B cell (primary cell): ENCODE measurements around the gene TMEM44. TPM values are rescaled to one million over a fixed set of nuclear protein-coding genes. Genes with fewer than 3 reads are reported as not detected.

Experiments used
- ATAC-seq: fragments of 200-7000 bp; cut with Tn5 transposase; one replicate; pipeline ENCODE4 v1.10.0; 2021; ENCODE audit warnings: low read depth, mild to moderate bottlenecking, moderate number of reproducible peaks, moderate library complexity
- CTCF ChIA-PET: fragments of 350-600 bp; sonication (Branson Sonifier 250); formaldehyde crosslinking; loops from one replicate; lab custom pipeline; 2021; ENCODE audit warnings: antibody characterized with exemption, inconsistent platforms; lab: Charles Lee
- POLR2A ChIA-PET: fragments of 350-600 bp; sonication (Branson Sonifier 250); formaldehyde crosslinking; loops from one replicate; lab custom pipeline; 2021; ENCODE audit warnings: antibody characterized with exemption; lab: Charles Lee
- DNase-seq: peaks from one replicate; pipeline ENCODE4 v3.0.0; 2013
- H2AFZ ChIP-seq: 2 replicates; pipeline ENCODE4 v1.6.1; 2012; ENCODE audit warnings: mild to moderate bottlenecking, low read depth, low read length; ENCODE audit not compliant: insufficient read depth, poor library complexity, severe bottlenecking
- H3K27ac ChIP-seq, 2 donors: 1 replicate in 1 of 2; 2 replicates in 1 of 2; pipeline ENCODE4 v1.5.1; 2012 to 2013; ENCODE audit warnings: low read length in 2 of 2, mild to moderate bottlenecking in 2 of 2, moderate library complexity in 1 of 2
- H3K27me3 ChIP-seq, 4 experiments: fragments of 200-600 bp in 1 of 4; sonication (generic) in 1 of 4; replicated peaks in 1 of 4; 1 replicate in 2 of 4; 2 replicates in 2 of 4; pipeline versions ENCODE4 v1.6.1 to v1.7.0; 2013 to 2016; ENCODE audit warnings: low read length in 3 of 4, mild to moderate bottlenecking in 2 of 4, mixed read lengths in 1 of 4, moderate library complexity in 1 of 4; ENCODE audit not compliant: insufficient read depth in 4 of 4, control insufficient read depth in 3 of 4; ENCODE audit errors: control extremely low read depth in 1 of 4
- H3K36me3 ChIP-seq, 2 experiments: replicated peaks in 1 of 2; 1 replicate in 1 of 2; 2 replicates in 1 of 2; pipeline versions ENCODE4 v1.6.1 to v1.7.1; 2013; ENCODE audit warnings: low read length in 1 of 2; ENCODE audit not compliant: insufficient read depth in 2 of 2, control insufficient read depth in 1 of 2; ENCODE audit errors: control extremely low read depth in 1 of 2, extremely low read depth in 1 of 2
- H3K4me1 ChIP-seq, 2 donors: fragments of 200-600 bp in 1 of 2; sonication (generic) in 1 of 2; 1 replicate in 1 of 2; 2 replicates in 1 of 2; pipeline versions ENCODE4 v1.5.1 to v1.6.1; 2013 to 2017; ENCODE audit warnings: low read length in 2 of 2; ENCODE audit not compliant: control insufficient read depth in 2 of 2, insufficient read depth in 2 of 2
- H3K4me2 ChIP-seq: replicated peaks from 2 replicates; pipeline ENCODE3; 2012; ENCODE audit warnings: mild to moderate bottlenecking, low read depth, low read length; ENCODE audit not compliant: poor library complexity, severe bottlenecking
- H3K4me3 ChIP-seq, 5 experiments: fragments of 200-600 bp in 1 of 5; sonication (generic) in 1 of 5; 1 replicate in 3 of 5; 2 replicates in 2 of 5; pipeline versions ENCODE4 v1.5.1 to v1.7.0; 2011 to 2016; ENCODE audit warnings: low read length in 4 of 5, mild to moderate bottlenecking in 4 of 5, low read depth in 2 of 5, control low read depth in 1 of 5, moderate library complexity in 1 of 5; ENCODE audit not compliant: insufficient read depth in 1 of 5; ENCODE audit errors: control extremely low read depth in 1 of 5, extremely low read depth in 1 of 5
- H3K79me2 ChIP-seq: fragments of 200-600 bp; sonication (generic); one replicate; pipeline ENCODE4 v1.6.0; 2016; ENCODE audit warnings: low read length; ENCODE audit not compliant: control insufficient read depth, insufficient read depth
- H3K9ac ChIP-seq: fragments of 200-600 bp; sonication (generic); 2 replicates; pipeline ENCODE4 v1.6.1; 2017; ENCODE audit warnings: mild to moderate bottlenecking, low read length, moderate library complexity
- H3K9me3 ChIP-seq, 3 donors: one replicate each; pipeline versions ENCODE4 v1.6.1 to v1.7.1; 2013; ENCODE audit warnings: low read length in 2 of 3; ENCODE audit not compliant: control insufficient read depth in 2 of 3, insufficient read depth in 1 of 3; ENCODE audit errors: control extremely low read depth in 1 of 3
- H4K20me1 ChIP-seq: 2 replicates; pipeline ENCODE4 v1.6.0; 2012; ENCODE audit warnings: mild to moderate bottlenecking, low read length; ENCODE audit not compliant: insufficient read depth, control insufficient read depth, poor library complexity, severe bottlenecking
- H3K27ac Mint-ChIP-seq: one replicate; pipeline ENCODE4 v1.8.0; 2021; ENCODE audit warnings: mixed read lengths
- H3K27me3 Mint-ChIP-seq: one replicate; pipeline ENCODE4 v1.8.0; 2021; ENCODE audit warnings: mixed read lengths
- H3K4me1 Mint-ChIP-seq: one replicate; pipeline ENCODE4 v1.8.0; 2021; ENCODE audit warnings: mixed read lengths
- H3K4me3 Mint-ChIP-seq: one replicate; pipeline ENCODE4 v1.8.0; 2021; ENCODE audit warnings: mixed read lengths
- H3K9me3 Mint-ChIP-seq: one replicate; pipeline ENCODE4 v1.8.0; 2022; ENCODE audit warnings: mixed read lengths; ENCODE audit not compliant: insufficient read depth
- EZH2 ChIP-seq: IDR thresholded peaks from 2 replicates; pipeline ENCODE4 v1.6.1; 2012; ENCODE audit warnings: borderline replicate concordance, low read depth, mild to moderate bottlenecking, moderate library complexity, low read length; ENCODE audit not compliant: insufficient read depth, poor library complexity, severe bottlenecking
- WGBS: methylation state at CpG from one replicate; pipeline ENCODE4 v1.1.5; 2013; ENCODE audit warnings: missing lambda C conversion rate; ENCODE audit not compliant: insufficient coverage; 5-methylcytosine and 5-hydroxymethylcytosine counted together
- intact Hi-C: fragments of 100-400 bp; cut with micrococcal nuclease; formaldehyde crosslinking; loops from one replicate; pipeline ENCODE4 v1.10.0; 2022
- polyA plus RNA-seq: library from polyadenylated mRNA; depleted of rRNA; stranded (reverse); fragments of >200 nt; gene quantifications from 2 replicates; pipeline ENCODE4 v1.2.3, GENCODE V29; 2012
- total RNA-seq, 2 donors: library from RNA; stranded (reverse); fragments of 120-200 nt in 1 of 2; gene quantifications; 1 replicate in 1 of 2; 2 replicates in 1 of 2; pipeline versions ENCODE4 v1.2.3 to v1.2.4, GENCODE V29; 2013 to 2022
- TF ChIP-seq, protein P1 (sequence below): fragments of 200-600 bp; IDR thresholded peaks from one replicate; pipeline ENCODE4 v1.8.0; 2022; ENCODE audit warnings: antibody characterized with exemption, mild to moderate bottlenecking

The TMEM44 gene
- total and polyA plus RNA-seq, 2 donors (not counting 1 experiment from before 2014, with no cell fraction given) = 4.1 to 7.5 TPM

DNA sequence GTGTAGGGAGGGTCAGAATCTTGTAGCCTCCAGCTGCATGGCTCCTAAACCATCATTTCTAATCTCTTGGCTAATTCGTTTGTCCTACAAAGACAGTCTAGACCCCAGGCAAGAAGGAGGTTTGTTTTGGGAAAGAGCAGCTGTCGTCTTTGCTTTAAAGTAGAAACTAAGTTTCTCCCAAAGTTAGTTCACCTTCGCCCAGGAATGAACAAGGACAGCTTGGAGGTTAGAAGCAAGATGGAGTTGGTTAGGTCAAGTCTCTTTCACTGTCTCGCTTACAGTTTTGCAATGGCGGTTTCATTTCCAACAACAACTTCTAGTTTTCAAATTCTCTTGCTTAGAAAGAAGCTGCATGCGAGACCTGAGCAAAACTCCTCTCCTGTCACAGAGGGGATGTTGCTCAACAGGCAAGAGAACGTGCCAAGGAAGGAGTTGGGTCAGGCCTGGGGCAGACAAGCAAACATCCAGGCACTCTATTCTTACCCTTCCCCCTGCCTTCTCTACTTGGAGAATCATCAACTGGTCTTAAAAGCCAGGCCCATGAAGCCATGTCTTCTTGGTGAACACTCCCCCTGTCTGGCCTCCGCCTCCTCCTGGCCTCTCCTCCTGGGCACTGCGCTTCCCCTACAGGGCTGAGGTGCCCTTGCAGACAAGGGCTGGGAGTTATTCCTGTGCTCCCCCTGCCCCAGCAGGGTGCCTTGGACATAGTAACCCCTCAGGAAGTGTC, 57.6 kb downstream of the TMEM44 start:
- Histone ChIP-seq H2AFZ (no peak overlapping the region), H3K79me2 (no peaks in the 10 kb centered on the region), H4K20me1 (no peaks in the 10 kb centered on the region), H3K4me3 (no peak overlapping the region), H3K4me1 (no peaks in the 10 kb centered on the region), H3K9ac (no peak overlapping the region), H3K36me3 (no peaks in the 10 kb centered on the region), H3K9me3 (no peaks in the 10 kb centered on the region), H3K4me2 (no peak overlapping the region), H3K27me3 (peaks cover 0 to 17% (median 8%) of the 10 kb centered on the region in 4 experiments), H3K27ac (no peak overlapping the region)
- no peaks in the 10 kb centered on the region for H3K9me3 Mint-ChIP-seq
- ATAC-seq (no peak), DNase-seq (no peak)
- ChIA-PET POLR2A (no interaction called here), CTCF (interaction anchor here (0.9 to 4.3 kb wide), 4 partner anchors 102 to 184 kb away, joined by 3 to 53 read pairs (median 6); no protein-coding TSS in a partner anchor)
- TF ChIP-seq, protein P1, sequence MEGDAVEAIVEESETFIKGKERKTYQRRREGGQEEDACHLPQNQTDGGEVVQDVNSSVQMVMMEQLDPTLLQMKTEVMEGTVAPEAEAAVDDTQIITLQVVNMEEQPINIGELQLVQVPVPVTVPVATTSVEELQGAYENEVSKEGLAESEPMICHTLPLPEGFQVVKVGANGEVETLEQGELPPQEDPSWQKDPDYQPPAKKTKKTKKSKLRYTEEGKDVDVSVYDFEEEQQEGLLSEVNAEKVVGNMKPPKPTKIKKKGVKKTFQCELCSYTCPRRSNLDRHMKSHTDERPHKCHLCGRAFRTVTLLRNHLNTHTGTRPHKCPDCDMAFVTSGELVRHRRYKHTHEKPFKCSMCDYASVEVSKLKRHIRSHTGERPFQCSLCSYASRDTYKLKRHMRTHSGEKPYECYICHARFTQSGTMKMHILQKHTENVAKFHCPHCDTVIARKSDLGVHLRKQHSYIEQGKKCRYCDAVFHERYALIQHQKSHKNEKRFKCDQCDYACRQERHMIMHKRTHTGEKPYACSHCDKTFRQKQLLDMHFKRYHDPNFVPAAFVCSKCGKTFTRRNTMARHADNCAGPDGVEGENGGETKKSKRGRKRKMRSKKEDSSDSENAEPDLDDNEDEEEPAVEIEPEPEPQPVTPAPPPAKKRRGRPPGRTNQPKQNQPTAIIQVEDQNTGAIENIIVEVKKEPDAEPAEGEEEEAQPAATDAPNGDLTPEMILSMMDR = no peak
- TF ChIP-seq EZH2 = no peak
- peaks cover 2% of the 10 kb centered on the region for H3K4me1 Mint-ChIP-seq
- no peak overlapping the region for H3K27ac Mint-ChIP-seq
- intact Hi-C loops = no loop called here
- H3K27me3 Mint-ChIP-seq = peaks cover 34% of the 10 kb centered on the region
- WGBS = 90% methylated on average over 4 of the region's 9 CpGs
- no peak overlapping the region for H3K4me3 Mint-ChIP-seq
